Naive thymus-derived CD4-positive, alpha-beta T cell (primary cell): ENCODE results near the gene PPP2R5D. TPM values are rescaled to one million over a fixed set of nuclear protein-coding genes. Genes with fewer than 3 reads are reported as not detected.

Experiments used
- ATAC-seq: fragments of 150-1000 bp; cut with Tn5 transposase; 2 replicates; pipeline ENCODE4 v1.10.0; 2021; ENCODE audit warnings: mild to moderate bottlenecking, moderate library complexity
- CTCF ChIA-PET: fragments of 350-600 bp; sonication (Branson Sonifier 250); formaldehyde crosslinking; loops from one replicate; lab custom pipeline; 2021; ENCODE audit warnings: antibody characterized with exemption; lab: Charles Lee
- POLR2A ChIA-PET: fragments of 350-600 bp; sonication (Branson Sonifier 250); formaldehyde crosslinking; loops from one replicate; lab custom pipeline; 2021; ENCODE audit warnings: antibody characterized with exemption, inconsistent platforms; lab: Charles Lee
- DNase-seq, 9 donors: peaks; one replicate each; pipeline versions ENCODE4 v3.0.0 to v3.0.0-alpha.2; 2020 to 2022; ENCODE audit warnings: mixed read lengths in 1 of 9
- H3K27ac ChIP-seq: one replicate; pipeline ENCODE4 v1.7.0; 2013; ENCODE audit warnings: mild to moderate bottlenecking, low read depth, low read length, moderate library complexity
- H3K27me3 ChIP-seq, 2 donors: one replicate each; pipeline ENCODE4 v1.7.0; 2013; ENCODE audit warnings: low read length in 2 of 2, mild to moderate bottlenecking in 2 of 2, moderate library complexity in 2 of 2; ENCODE audit not compliant: control insufficient read depth in 2 of 2, insufficient read depth in 2 of 2
- H3K36me3 ChIP-seq, 3 experiments: 1 replicate in 2 of 3; 2 replicates in 1 of 3; pipeline ENCODE4 v1.7.0; 2013; ENCODE audit warnings: low read length in 3 of 3, mild to moderate bottlenecking in 3 of 3, moderate library complexity in 1 of 3; ENCODE audit not compliant: insufficient read depth in 3 of 3, control insufficient read depth in 2 of 3
- H3K4me1 ChIP-seq, 2 donors: one replicate each; pipeline ENCODE4 v1.7.0; 2013; ENCODE audit warnings: low read length in 2 of 2, mild to moderate bottlenecking in 2 of 2, moderate library complexity in 1 of 2; ENCODE audit not compliant: control insufficient read depth in 2 of 2, insufficient read depth in 2 of 2
- H3K4me3 ChIP-seq: 2 replicates; pipeline ENCODE4 v1.7.0; 2013; ENCODE audit warnings: mild to moderate bottlenecking, low read length
- H3K9me3 ChIP-seq, 3 experiments: 1 replicate in 2 of 3; 2 replicates in 1 of 3; pipeline ENCODE4 v1.7.0; 2013; ENCODE audit warnings: low read length in 3 of 3; ENCODE audit not compliant: control insufficient read depth in 2 of 3
- H3K27ac Mint-ChIP-seq, 9 donors: one replicate each; pipeline ENCODE4 v1.8.0; 2020 to 2022; ENCODE audit warnings: mixed read lengths in 9 of 9, mild to moderate bottlenecking in 8 of 9, moderate library complexity in 5 of 9, inconsistent platforms in 2 of 9
- H3K27me3 Mint-ChIP-seq, 5 donors: one replicate each; pipeline ENCODE4 v1.8.0; 2021 to 2022; ENCODE audit warnings: mixed read lengths in 5 of 5, mild to moderate bottlenecking in 1 of 5
- H3K36me3 Mint-ChIP-seq, 5 donors: one replicate each; pipeline ENCODE4 v1.8.0; 2020 to 2022; ENCODE audit warnings: mixed read lengths in 5 of 5, mild to moderate bottlenecking in 3 of 5, inconsistent platforms in 1 of 5
- H3K4me1 Mint-ChIP-seq, 7 donors: one replicate each; pipeline ENCODE4 v1.8.0; 2020 to 2022; ENCODE audit warnings: mixed read lengths in 7 of 7, mild to moderate bottlenecking in 3 of 7, inconsistent platforms in 1 of 7
- H3K4me3 Mint-ChIP-seq, 10 donors: one replicate each; pipeline ENCODE4 v1.8.0; 2020 to 2022; ENCODE audit warnings: mild to moderate bottlenecking in 10 of 10, mixed read lengths in 10 of 10, moderate library complexity in 6 of 10, inconsistent platforms in 2 of 10
- H3K9me3 Mint-ChIP-seq, 11 donors: one replicate each; pipeline ENCODE4 v1.8.0; 2020 to 2022; ENCODE audit warnings: mixed read lengths in 11 of 11, mild to moderate bottlenecking in 4 of 11, inconsistent platforms in 1 of 11, moderate library complexity in 1 of 11
- intact Hi-C, 2 donors: fragments of 100-400 bp; cut with micrococcal nuclease; formaldehyde crosslinking; loops; one replicate each; pipeline ENCODE4 v1.15.1; 2023
- polyA plus RNA-seq, 2 donors: library from polyadenylated mRNA; unstranded; fragments of 300-500 nt; fragmentation: Illumina TruSeq; gene quantifications; one replicate each; pipeline ENCODE4 v1.2.3, GENCODE V29; 2021
- total RNA-seq, 6 experiments: library from RNA in 5 of 6; stranded (reverse) in 5 of 6; gene quantifications; 1 replicate in 5 of 6; 2 replicates in 1 of 6; pipeline ENCODE4 v1.2.3 and lab custom pipeline; 2021 to 2026

PPP2R5D gene
- total and polyA plus RNA-seq, 7 experiments from 2014 or later: 19.7 to 60.4 (median 28.2) TPM

DNA sequence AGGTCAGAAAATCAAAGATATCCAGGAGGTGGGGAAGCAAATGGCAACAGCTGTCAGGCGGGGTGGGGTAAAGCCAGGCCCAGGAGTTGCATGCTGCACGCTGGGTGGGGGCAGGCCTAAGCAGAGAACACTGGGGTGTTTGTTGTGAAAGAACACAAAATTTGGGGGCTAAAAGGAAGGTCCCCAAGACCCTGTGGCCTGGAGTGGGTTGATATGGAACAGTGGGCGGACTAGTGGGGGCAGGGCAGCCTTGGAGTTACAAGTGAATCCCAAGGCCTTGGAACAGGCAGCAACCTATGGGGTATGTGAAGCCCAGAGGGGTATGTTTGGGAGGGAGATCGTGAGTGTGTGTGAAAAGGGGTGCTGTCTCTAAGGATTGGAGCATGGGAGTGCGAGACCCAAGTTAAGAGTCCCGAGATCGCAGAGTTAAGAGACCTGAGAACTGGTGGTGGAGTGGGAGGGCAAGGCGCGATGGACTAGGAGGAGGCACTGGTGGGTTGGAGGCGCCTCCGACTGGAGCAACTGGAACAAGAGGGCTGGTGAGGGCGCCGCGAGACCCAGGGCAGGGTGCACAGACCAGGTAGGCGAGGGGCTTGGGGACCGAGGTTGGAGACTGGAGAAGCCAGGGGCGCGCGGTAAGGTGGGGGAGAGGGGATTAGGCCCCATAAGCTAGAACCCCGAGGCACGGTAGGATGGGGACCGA lies 68.6 kb downstream of the PPP2R5D start:
- H3K27ac ChIP-seq: peak overlapping the region; percentile 89
- H3K36me3 Mint-ChIP-seq: peaks cover 0 to 28% (median 7%) of the 10 kb centered on the region in 5 donors
- ChIA-PET CTCF (interaction anchor here (0.7 to 1.1 kb wide), 3 partner anchors 32 to 117 kb away, joined by 4 to 5 read pairs (median 4); partner anchors contain the start of gene RRP36), POLR2A (interaction anchor here (0.6 to 4.3 kb wide), 17 partner anchors 8 to 554 kb away, joined by 3 to 37 read pairs (median 4); partner anchors contain the start of genes CNPY3, KLHDC3, MEA1 and PEX6)
- peaks cover 8 to 17% of the 10 kb centered on the region in 2 donors for H3K4me1 ChIP-seq
- H3K27me3 ChIP-seq: no peaks in the 10 kb centered on the region
- H3K4me3 ChIP-seq: peak overlapping the region; percentile 70
- H3K27me3 Mint-ChIP-seq: no peaks in the 10 kb centered on the region
- no peaks in the 10 kb centered on the region for H3K9me3 Mint-ChIP-seq
- H3K36me3 ChIP-seq: peaks cover 0 to 39% (median 4%) of the 10 kb centered on the region in 3 experiments
- H3K27ac Mint-ChIP-seq: peak overlapping the region; percentile 92 to 99 (median 97)
- H3K4me3 Mint-ChIP-seq: peak overlapping the region; percentile 86 to 99 (median 94)
- no peaks in the 10 kb centered on the region for H3K9me3 ChIP-seq
- H3K4me1 Mint-ChIP-seq: peaks cover 31 to 51% (median 43%) of the 10 kb centered on the region in 7 donors
- DNase-seq: peak in 2 of 9 donors; percentile 8 to 30
- ATAC-seq: peak; percentile 22
- intact Hi-C loops: loop anchor here (1.0 to 10.0 kb wide), 9 partner anchors 32 to 1318 kb away; partner anchors contain the start of genes CNPY3 (in 2 of the 2), KLHDC3 (in 2 of the 2), PEX6 (in 2 of the 2) and PPP2R5D (in 2 of the 2)

DNA sequence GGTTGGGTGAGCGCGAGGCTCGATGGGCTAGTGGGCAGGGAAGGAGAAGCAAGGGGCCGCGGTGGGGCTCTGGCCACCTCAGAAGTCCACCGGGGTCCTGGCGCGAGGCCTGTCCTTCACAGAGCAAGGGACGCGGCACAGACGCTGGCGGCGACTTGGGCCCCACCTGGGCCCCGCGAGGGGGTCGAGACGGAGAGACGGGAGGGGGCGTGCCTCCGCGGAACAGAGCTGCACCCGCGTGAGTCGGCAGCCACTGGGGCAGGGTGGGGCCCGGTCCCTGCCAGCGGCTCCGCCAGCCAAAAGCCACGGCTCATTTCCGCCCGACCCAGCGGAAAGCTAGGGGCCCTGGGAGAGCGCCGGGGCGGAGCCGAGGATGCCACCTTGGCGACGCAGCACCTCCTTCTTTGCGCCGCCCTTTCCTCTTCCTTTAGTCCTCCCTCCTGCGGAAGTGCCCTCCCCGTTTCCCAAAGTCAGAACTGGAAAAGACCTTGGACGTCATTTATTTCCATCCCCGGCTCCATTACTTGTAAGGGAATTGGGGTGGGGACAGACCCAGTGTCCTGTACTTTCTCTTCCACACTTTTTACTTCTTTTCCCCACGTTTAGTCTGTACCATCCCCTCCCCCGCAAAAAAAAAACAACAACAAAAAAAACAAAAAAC lies 69.3 kb downstream of the PPP2R5D start, which contains the start of gene CUL7:
TSS of gene CUL7 (minus strand) at position 307 of the 661 bp plus-strand sequence. CDS start 1,063 bp downstream, outside the sequence.
- ChIA-PET CTCF (interaction anchor here (1.0 to 1.2 kb wide), 5 partner anchors 29 to 124 kb away, joined by 3 to 5 read pairs (median 4); partner anchors contain the start of genes KLHDC3 and RRP36), POLR2A (interaction anchor here (0.6 to 4.3 kb wide), 21 partner anchors 9 to 553 kb away, joined by 3 to 37 read pairs (median 4); partner anchors contain the start of genes CNPY3, KLHDC3, MEA1 and PEX6)
- no peaks in the 10 kb centered on the region for H3K27me3 ChIP-seq
- H3K4me3 Mint-ChIP-seq: peak within 1 kb of the TSS; percentile 86 to 99 (median 94)
- peaks cover 8 to 24% of the 10 kb centered on the region in 2 donors for H3K4me1 ChIP-seq
- H3K27me3 Mint-ChIP-seq: no peaks in the 10 kb centered on the region
- ATAC-seq (peak; percentile 99), DNase-seq (peak; percentile 72 to 90 (median 88))
- H3K9me3 ChIP-seq: no peaks in the 10 kb centered on the region
- H3K36me3 ChIP-seq: peaks cover 0 to 36% (median 4%) of the 10 kb centered on the region in 3 experiments
- peak within 1 kb of the TSS; percentile 89 for H3K27ac ChIP-seq
- H3K9me3 Mint-ChIP-seq: no peaks in the 10 kb centered on the region
- peak within 1 kb of the TSS; percentile 70 for H3K4me3 ChIP-seq
- H3K4me1 Mint-ChIP-seq: peaks cover 37 to 58% (median 50%) of the 10 kb centered on the region in 7 donors
- intact Hi-C loops: loop anchor here (1.0 to 10.0 kb wide), 9 partner anchors 32 to 1319 kb away; partner anchors contain the start of genes CNPY3 (in 2 of the 2), KLHDC3 (in 2 of the 2), PEX6 (in 2 of the 2) and PPP2R5D (in 2 of the 2)
- H3K27ac Mint-ChIP-seq: peak within 1 kb of the TSS; percentile 92 to 99 (median 97)
- peaks cover 0 to 28% (median 7%) of the 10 kb centered on the region in 5 donors for H3K36me3 Mint-ChIP-seq

DNA sequence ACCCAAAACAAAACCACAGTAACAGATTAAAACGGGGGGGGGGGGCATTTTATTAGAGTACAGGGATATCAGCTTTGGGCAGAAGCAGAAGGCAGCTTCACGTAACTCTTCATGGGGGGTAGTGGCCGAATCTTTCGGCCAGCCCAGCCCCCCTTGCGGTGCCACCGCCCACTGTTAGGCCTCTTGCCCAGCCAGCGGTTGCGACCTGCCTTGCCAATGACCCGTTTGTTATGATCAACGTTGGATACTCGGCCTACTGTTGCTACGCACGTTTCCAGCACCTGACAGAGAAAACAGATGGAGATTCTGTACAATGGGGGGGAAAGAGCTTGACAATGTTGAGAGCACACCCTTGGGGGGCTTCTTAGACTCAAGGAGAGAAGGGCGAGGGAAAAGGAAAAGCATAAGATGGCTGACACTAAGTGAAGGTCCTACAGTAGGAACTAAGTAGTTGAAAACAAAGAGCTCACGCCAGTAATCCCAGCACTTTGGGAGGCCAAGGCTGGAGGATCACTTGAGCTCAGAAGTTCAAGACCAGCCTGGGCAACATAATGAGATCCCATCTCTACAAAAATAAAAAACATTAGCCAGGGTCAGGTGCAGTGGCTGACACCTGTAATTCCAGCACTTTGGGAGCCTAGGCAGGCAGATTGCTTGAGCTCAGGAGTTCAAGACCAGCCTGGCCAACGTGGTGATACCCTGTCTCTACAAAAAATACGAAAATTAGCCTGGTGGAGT lies 70.0 kb downstream of the PPP2R5D start:
- POLR2A ChIA-PET: interaction anchor here (0.6 to 4.3 kb wide), 19 partner anchors 9 to 462 kb away, joined by 3 to 37 read pairs (median 4); partner anchors contain the start of genes CNPY3, KLHDC3, MEA1 and PEX6
- peaks cover 0 to 34% (median under 1%) of the 10 kb centered on the region in 3 experiments for H3K36me3 ChIP-seq
- intact Hi-C loops: loop anchor here (5.0 to 10.0 kb wide), 3 partner anchors 460 to 1320 kb away; partner anchors contain the start of genes LRRC73 (in 1 of the 2), POLR1C (in 1 of the 2), TFEB (in 1 of the 2) and YIPF3 (in 1 of the 2)
- peaks cover 38 to 64% (median 56%) of the 10 kb centered on the region in 7 donors for H3K4me1 Mint-ChIP-seq
- peak overlapping the region; percentile 70 for H3K4me3 ChIP-seq
- no peak for DNase-seq
- H3K4me3 Mint-ChIP-seq: peak overlapping the region; percentile 86 to 99 (median 94)
- H3K27me3 Mint-ChIP-seq: no peaks in the 10 kb centered on the region
- no peaks in the 10 kb centered on the region for H3K9me3 ChIP-seq
- H3K36me3 Mint-ChIP-seq: peaks cover 0 to 24% (median 8%) of the 10 kb centered on the region in 5 donors
- no peaks in the 10 kb centered on the region for H3K27me3 ChIP-seq
- peaks cover 8 to 24% of the 10 kb centered on the region in 2 donors for H3K4me1 ChIP-seq
- H3K9me3 Mint-ChIP-seq: no peaks in the 10 kb centered on the region
- peak overlapping the region; percentile 89 for H3K27ac ChIP-seq
- peak overlapping the region; percentile 92 to 99 (median 97) for H3K27ac Mint-ChIP-seq
- CTCF ChIA-PET: interaction anchor here (1.0 to 1.2 kb wide), 5 partner anchors 29 to 124 kb away, joined by 3 to 5 read pairs (median 4); partner anchors contain the start of genes KLHDC3 and RRP36
- no peak for ATAC-seq

DNA sequence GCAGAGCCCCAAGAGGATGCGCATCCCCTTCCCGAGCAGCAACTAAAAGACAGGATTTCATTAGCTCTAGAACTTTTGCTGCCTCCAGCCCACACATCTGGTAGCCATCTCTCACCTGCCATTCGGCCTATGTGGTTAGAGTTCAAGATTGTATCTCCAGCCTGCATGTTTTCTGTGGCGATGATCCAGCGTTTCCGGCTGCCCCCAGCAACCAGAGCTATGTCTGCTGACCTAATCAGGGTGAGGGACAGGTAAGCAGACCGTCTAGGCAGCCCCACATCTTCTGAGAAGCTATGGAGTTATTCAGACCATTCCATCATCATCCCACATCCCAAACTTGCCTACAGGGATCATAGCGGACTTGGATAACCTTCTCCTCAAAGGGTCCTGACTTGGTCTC lies 71.6 kb downstream of the PPP2R5D start:
- Mint-ChIP-seq H3K36me3 (peaks cover 0 to 17% (median 13%) of the 10 kb centered on the region in 5 donors), H3K27me3 (no peaks in the 10 kb centered on the region), H3K4me1 (peaks cover 40 to 74% (median 63%) of the 10 kb centered on the region in 7 donors), H3K4me3 (peak overlapping the region in 4 of 10 donors; percentile 7 to 69 (median 48)), H3K9me3 (no peaks in the 10 kb centered on the region), H3K27ac (peak overlapping the region in 6 of 9 donors; percentile 7 to 79 (median 46))
- intact Hi-C loops: loop anchor here (10.0 kb wide), 2 partner anchors 459 to 1321 kb away; partner anchors contain the start of genes LRRC73 (in 1 of the 2), POLR1C (in 1 of the 2), TFEB (in 1 of the 2) and YIPF3 (in 1 of the 2)
- H3K9me3 ChIP-seq: no peaks in the 10 kb centered on the region
- CTCF ChIA-PET: interaction anchor here (0.5 to 0.6 kb wide), 2 partner anchors 9 to 21 kb away, joined by 3 to 4 read pairs; no protein-coding TSS in a partner anchor
- peaks cover 0 to 23% (median 0%) of the 10 kb centered on the region in 3 experiments for H3K36me3 ChIP-seq
- no peak overlapping the region for H3K4me3 ChIP-seq
- peaks cover 8 to 33% of the 10 kb centered on the region in 2 donors for H3K4me1 ChIP-seq
- H3K27ac ChIP-seq: no peak overlapping the region
- POLR2A ChIA-PET: interaction anchor here (0.6 to 4.3 kb wide), 6 partner anchors 35 to 126 kb away, joined by 3 to 37 read pairs (median 18); partner anchors contain the start of genes CNPY3, KLHDC3, MEA1 and PPP2R5D
- ATAC-seq: no peak
- DNase-seq: no peak
- no peaks in the 10 kb centered on the region for H3K27me3 ChIP-seq

DNA sequence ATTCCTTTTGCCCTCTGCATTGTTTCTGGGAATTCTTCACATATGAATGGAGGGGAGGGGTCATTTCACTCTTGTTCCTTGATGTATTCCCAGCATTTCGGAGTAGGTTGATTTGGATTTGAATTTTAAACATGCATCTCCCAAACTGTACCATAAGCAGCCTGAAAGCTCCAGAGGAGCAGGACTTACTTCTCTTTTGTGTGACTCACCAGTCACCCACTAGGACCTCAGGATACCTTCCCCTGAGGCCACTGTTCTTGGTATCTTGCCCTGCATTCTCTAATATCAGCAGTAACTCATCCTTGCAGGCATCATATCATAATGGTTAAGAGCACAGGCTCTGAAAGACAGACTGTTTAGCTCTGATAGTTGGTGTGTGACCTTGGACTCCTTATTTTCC lies 74.2 kb downstream of the PPP2R5D start:
- Histone ChIP-seq H3K36me3 (peaks cover 0 to 27% (median 0%) of the 10 kb centered on the region in 3 experiments), H3K27me3 (no peaks in the 10 kb centered on the region), H3K4me1 (peaks cover 0 to 27% of the 10 kb centered on the region in 2 donors), H3K9me3 (no peaks in the 10 kb centered on the region), H3K4me3 (peak overlapping the region; percentile 80), H3K27ac (peak overlapping the region; percentile 88)
- POLR2A ChIA-PET: interaction anchor here (0.9 to 3.6 kb wide), 11 partner anchors 26 to 494 kb away, joined by 3 to 33 read pairs (median 7); partner anchors contain the start of genes CNPY3, KLHDC3, MEA1 and PEX6
- no peaks in the 10 kb centered on the region for H3K27me3 Mint-ChIP-seq
- peaks cover 7 to 35% (median 11%) of the 10 kb centered on the region in 5 donors for H3K36me3 Mint-ChIP-seq
- no peaks in the 10 kb centered on the region for H3K9me3 Mint-ChIP-seq
- CTCF ChIA-PET: no interaction called here
- H3K27ac Mint-ChIP-seq: peak overlapping the region; percentile 95 to 100 (median 99)
- intact Hi-C loops: loop anchor here (2.0 to 10.0 kb wide), 5 partner anchors 36 to 1324 kb away; partner anchors contain the start of genes LRRC73 (in 1 of the 2), POLR1C (in 1 of the 2), TBCC (in 1 of the 2) and TFEB (in 1 of the 2)
- H3K4me3 Mint-ChIP-seq: peak overlapping the region; percentile 88 to 100 (median 96)
- DNase-seq (no peak), ATAC-seq (no peak)
- H3K4me1 Mint-ChIP-seq: peaks cover 33 to 57% (median 52%) of the 10 kb centered on the region in 7 donors
